ENCODE measurements around the gene DOCK4. TPM values are rescaled to one million over a fixed set of nuclear protein-coding genes. Genes with fewer than 3 reads are reported as not detected.
A peak's percentile ranks its signal among the peaks of the same experiment; 100 is the strongest.

Gene DOCK4
- total RNA-seq, 1 donor from 2014 or later = 43.0 TPM

DNA sequence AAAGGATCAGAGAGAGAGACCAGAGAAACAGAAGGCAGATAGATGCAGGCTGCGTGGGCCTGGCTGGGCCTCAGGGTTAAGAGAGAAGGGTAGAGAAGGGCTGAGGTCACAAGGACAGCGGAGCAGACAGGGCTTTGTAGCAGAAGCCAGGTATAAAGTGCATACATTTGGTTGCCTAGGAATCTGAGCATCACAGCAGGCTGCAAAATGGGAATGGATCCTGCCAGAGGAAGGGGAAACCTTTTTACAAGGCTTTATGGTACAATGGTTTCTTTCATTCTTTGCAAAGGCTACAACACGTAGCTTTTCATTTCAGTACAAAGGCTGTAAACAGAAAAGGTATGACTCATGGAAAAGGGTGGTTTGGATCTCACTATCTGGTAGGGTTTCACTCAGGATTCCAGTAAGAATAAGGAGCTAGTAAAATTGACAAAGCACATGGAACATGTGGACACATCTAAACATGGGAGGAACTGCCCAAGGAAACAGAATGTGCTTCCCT is 275.1 kb downstream of the DOCK4 start:
- peaks cover 19% of the 10 kb centered on the region for H3K36me3 Mint-ChIP-seq (ENCODE audit: low read depth)
- no peak overlapping the region for H3K27ac Mint-ChIP-seq (ENCODE audit: unreplicated experiment)
- H3K4me1 Mint-ChIP-seq (ENCODE audit: low read depth) = peaks cover 2% of the 10 kb centered on the region
- no peak for DNase-seq (ENCODE audit: low spot score)
- no peaks in the 10 kb centered on the region for H3K9me3 Mint-ChIP-seq (ENCODE audit: low read depth)
- TF ChIP-seq CTCF (IDR thresholded peaks at IDR 0.05) = no peak
- no peak overlapping the region for H3K4me3 Mint-ChIP-seq (ENCODE audit: unreplicated experiment)
- H3K27me3 Mint-ChIP-seq (ENCODE audit: low read depth) = no peaks in the 10 kb centered on the region

GRCh38 chr7:111929264-111929663 is 276.9 kb downstream of the DOCK4 start:
- Mint-ChIP-seq H3K36me3 (ENCODE audit: low read depth) (peaks cover 16% of the 10 kb centered on the region), H3K4me3 (ENCODE audit: unreplicated experiment) (no peak overlapping the region), H3K27me3 (ENCODE audit: low read depth) (no peaks in the 10 kb centered on the region), H3K9me3 (ENCODE audit: low read depth) (no peaks in the 10 kb centered on the region), H3K4me1 (ENCODE audit: low read depth) (peaks cover 2% of the 10 kb centered on the region), H3K27ac (ENCODE audit: unreplicated experiment) (no peak overlapping the region)
- TF ChIP-seq CTCF (IDR thresholded peaks at IDR 0.05) = peak; percentile 67
- no peak for DNase-seq (ENCODE audit: low spot score)

GRCh38 chr7:111927353-111928019 is 278.7 kb downstream of the DOCK4 start:
- H3K36me3 Mint-ChIP-seq (ENCODE audit: low read depth) = peaks cover 11% of the 10 kb centered on the region
- no peak for TF ChIP-seq CTCF (IDR thresholded peaks at IDR 0.05)
- no peak overlapping the region for H3K4me3 Mint-ChIP-seq (ENCODE audit: unreplicated experiment)
- peak overlapping the region; percentile 24 for H3K27ac Mint-ChIP-seq (ENCODE audit: unreplicated experiment)
- peaks cover 2% of the 10 kb centered on the region for H3K4me1 Mint-ChIP-seq (ENCODE audit: low read depth)
- H3K27me3 Mint-ChIP-seq (ENCODE audit: low read depth) = no peaks in the 10 kb centered on the region
- no peaks in the 10 kb centered on the region for H3K9me3 Mint-ChIP-seq (ENCODE audit: low read depth)
- no peak for DNase-seq (ENCODE audit: low spot score)

DNA sequence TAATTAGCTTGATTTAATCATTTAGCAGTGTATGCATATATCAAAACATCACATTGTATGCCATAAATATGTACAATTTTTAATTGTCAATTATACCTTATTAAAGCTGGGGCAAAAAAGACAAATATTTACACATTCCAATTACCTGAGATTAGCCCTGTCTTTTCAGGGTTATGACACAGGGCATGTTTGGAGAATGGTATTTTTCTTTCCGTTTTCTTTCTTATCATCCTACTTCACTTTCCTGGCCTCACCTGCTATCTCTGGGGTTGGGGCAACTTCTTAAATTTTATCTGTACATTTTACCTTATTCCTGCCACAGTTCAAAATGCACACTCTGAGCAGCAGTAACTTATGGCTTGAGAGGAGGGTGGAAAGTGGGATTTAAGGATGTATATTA is 285.9 kb downstream of the DOCK4 start:
- H3K36me3 Mint-ChIP-seq (ENCODE audit: low read depth) = peaks cover 11% of the 10 kb centered on the region
- H3K9me3 Mint-ChIP-seq (ENCODE audit: low read depth) = no peaks in the 10 kb centered on the region
- H3K27ac Mint-ChIP-seq (ENCODE audit: unreplicated experiment) = no peak overlapping the region
- no peak overlapping the region for H3K4me3 Mint-ChIP-seq (ENCODE audit: unreplicated experiment)
- no peak for DNase-seq (ENCODE audit: low spot score)
- no peaks in the 10 kb centered on the region for H3K27me3 Mint-ChIP-seq (ENCODE audit: low read depth)
- peaks cover 5% of the 10 kb centered on the region for H3K4me1 Mint-ChIP-seq (ENCODE audit: low read depth)
- TF ChIP-seq CTCF (IDR thresholded peaks at IDR 0.05) = no peak

DNA sequence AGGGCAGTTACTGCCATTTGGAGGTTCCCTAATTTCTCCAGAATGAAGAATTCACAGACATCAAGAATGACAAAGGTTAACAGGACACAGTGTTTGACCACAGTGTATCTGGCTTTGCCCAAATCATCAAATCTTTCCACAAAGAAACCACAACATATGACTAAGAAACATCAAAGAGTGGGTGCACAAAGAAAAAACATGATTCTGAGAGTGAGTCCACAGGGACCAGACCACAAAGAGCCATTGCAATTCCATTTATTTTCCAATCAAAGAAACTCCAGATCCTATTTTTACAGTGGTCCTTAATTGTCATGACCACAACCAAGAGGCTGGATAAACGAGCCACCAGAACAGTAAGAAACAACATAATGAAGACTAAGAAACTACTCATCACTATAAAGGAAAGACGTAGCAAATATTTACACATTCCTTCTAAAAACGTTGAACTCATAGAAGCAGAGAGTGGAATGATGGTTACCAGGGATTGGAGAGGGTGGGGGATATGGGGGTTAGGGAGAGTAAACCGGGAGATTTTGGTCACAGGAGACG is 286.5 kb downstream of the DOCK4 start:
- H3K27ac Mint-ChIP-seq (ENCODE audit: unreplicated experiment) = no peak overlapping the region
- H3K4me3 Mint-ChIP-seq (ENCODE audit: unreplicated experiment) = no peak overlapping the region
- peaks cover 5% of the 10 kb centered on the region for H3K4me1 Mint-ChIP-seq (ENCODE audit: low read depth)
- DNase-seq (ENCODE audit: low spot score) = no peak
- no peak for TF ChIP-seq CTCF (IDR thresholded peaks at IDR 0.05)
- peaks cover 13% of the 10 kb centered on the region for H3K36me3 Mint-ChIP-seq (ENCODE audit: low read depth)
- no peaks in the 10 kb centered on the region for H3K27me3 Mint-ChIP-seq (ENCODE audit: low read depth)
- H3K9me3 Mint-ChIP-seq (ENCODE audit: low read depth) = no peaks in the 10 kb centered on the region
